Loucy (cell line): ENCODE data around the gene EZH2.

Source experiments
- H2AFZ ChIP-seq: fragments of 200-600 bp; sonication (generic); 2 replicates; pipeline ENCODE4 v1.6.0; 2016; ENCODE audit warnings: antibody characterized with exemption, mild to moderate bottlenecking, low read length, moderate library complexity
- H3F3A ChIP-seq: fragments of 200-600 bp; 2 replicates; pipeline ENCODE4 v1.6.0; 2016; ENCODE audit warnings: antibody characterized with exemption, low read depth, mild to moderate bottlenecking
- H3K27me3 ChIP-seq: fragments of 200-600 bp; sonication (generic); 2 replicates; pipeline ENCODE4 v1.6.1; 2014; ENCODE audit warnings: low read length, mild to moderate bottlenecking; ENCODE audit not compliant: insufficient read depth, poor library complexity, severe bottlenecking
- H3K36me3 ChIP-seq: fragments of 200-600 bp; sonication (generic); 2 replicates; pipeline ENCODE4 v1.6.1; 2016; ENCODE audit warnings: low read length; ENCODE audit not compliant: insufficient read depth
- H3K4me1 ChIP-seq: fragments of 200-600 bp; sonication (generic); 2 replicates; pipeline ENCODE4 v1.5.1; 2014; ENCODE audit warnings: low read length, mild to moderate bottlenecking; ENCODE audit not compliant: insufficient read depth, poor library complexity, severe bottlenecking
- H3K4me2 ChIP-seq: fragments of 200-600 bp; sonication (generic); 2 replicates; pipeline ENCODE4 v1.6.0; 2014; ENCODE audit warnings: antibody characterized with exemption, low read length, low read depth, mild to moderate bottlenecking; ENCODE audit not compliant: poor library complexity, severe bottlenecking
- H3K4me3 ChIP-seq: fragments of 200-600 bp; sonication (generic); 2 replicates; pipeline ENCODE4 v1.5.1; 2014; ENCODE audit warnings: low read length, mild to moderate bottlenecking, mixed read lengths; ENCODE audit not compliant: poor library complexity, severe bottlenecking
- H3K79me2 ChIP-seq: fragments of 200-600 bp; sonication (generic); 2 replicates; pipeline ENCODE4 v1.6.1; 2014; ENCODE audit warnings: low read length; ENCODE audit not compliant: insufficient read depth
- H3K9ac ChIP-seq: fragments of 200-600 bp; sonication (generic); 2 replicates; pipeline ENCODE4 v1.6.0; 2014; ENCODE audit warnings: mild to moderate bottlenecking, low read depth, low read length, moderate library complexity; ENCODE audit not compliant: poor library complexity, severe bottlenecking
- H3K9me2 ChIP-seq: fragments of 200-600 bp; sonication (generic); replicated peaks from 2 replicates; pipeline ENCODE4 v1.6.1; 2016; ENCODE audit warnings: low read depth, low read length, mixed read lengths
- H3K9me3 ChIP-seq: fragments of 200-600 bp; sonication (generic); 2 replicates; pipeline ENCODE4 v1.6.1; 2014; ENCODE audit warnings: mild to moderate bottlenecking, antibody characterized with exemption, low read length, low read depth; ENCODE audit not compliant: insufficient read depth
- H4K20me1 ChIP-seq: fragments of 200-600 bp; sonication (generic); 2 replicates; pipeline ENCODE4 v1.6.0; 2014; ENCODE audit warnings: antibody characterized with exemption, low read length, mild to moderate bottlenecking; ENCODE audit not compliant: insufficient read depth, poor library complexity, severe bottlenecking
- CTCF ChIP-seq: fragments of 200-600 bp; sonication (generic); conservative IDR thresholded peaks from 2 replicates; pipeline ENCODE4 v1.5.1; 2014; ENCODE audit warnings: mild to moderate bottlenecking, antibody characterized with exemption, low read length
- EZH2phosphoT487 ChIP-seq: fragments of 200-600 bp; IDR thresholded peaks from 2 replicates; pipeline ENCODE4 v1.6.1; 2018; ENCODE audit warnings: antibody characterized with exemption, mild to moderate bottlenecking, moderate library complexity, borderline replicate concordance

Gene EZH2

GRCh38 chr7:148847815-148848734 is 36.0 kb downstream of the EZH2 start:
- H3K27me3 ChIP-seq, result no peaks in the 10 kb centered on the region

GRCh38 chr7:148838905-148839304 is 45.2 kb downstream of the EZH2 start:
- Histone ChIP-seq H3K27me3 (no peaks in the 10 kb centered on the region), H3K9ac (no peak overlapping the region), H3K4me2 (peak overlapping the region; percentile 39), H2AFZ (no peak overlapping the region), H3K36me3 (no peaks in the 10 kb centered on the region), H3K4me3 (no peak overlapping the region), H3K9me2 (no peaks in the 10 kb centered on the region), H3F3A (no peaks in the 10 kb centered on the region), H4K20me1 (no peaks in the 10 kb centered on the region), H3K9me3 (no peaks in the 10 kb centered on the region), H3K4me1 (peaks cover 24% of the 10 kb centered on the region), H3K79me2 (no peaks in the 10 kb centered on the region)
- TF ChIP-seq CTCF, result no peak

More at GRCh38 chr7:148847815-148848734, 36.0 kb downstream of the EZH2 start:
- Histone ChIP-seq H4K20me1 (no peaks in the 10 kb centered on the region), H3K79me2 (no peaks in the 10 kb centered on the region), H3K9me2 (no peaks in the 10 kb centered on the region), H3K9me3 (no peaks in the 10 kb centered on the region), H3K9ac (no peak overlapping the region), H3F3A (no peaks in the 10 kb centered on the region), H2AFZ (no peak overlapping the region), H3K36me3 (no peaks in the 10 kb centered on the region), H3K4me2 (no peak overlapping the region), H3K4me1 (peaks cover 24% of the 10 kb centered on the region), H3K4me3 (no peak overlapping the region)
- no peak for TF ChIP-seq EZH2phosphoT487
- no peak for TF ChIP-seq CTCF

- no peaks in the 10 kb centered on the region for H3K79me2 ChIP-seq
- H3K4me1 ChIP-seq, result peaks cover 19% of the 10 kb centered on the region
- H3K36me3 ChIP-seq, result no peaks in the 10 kb centered on the region
- H3K9me3 ChIP-seq, result no peaks in the 10 kb centered on the region
- H3K27me3 ChIP-seq, result no peaks in the 10 kb centered on the region
- no peaks in the 10 kb centered on the region for H4K20me1 ChIP-seq
- TF ChIP-seq EZH2phosphoT487 (no peak), CTCF (no peak)
- H3K9me2 ChIP-seq, result no peaks in the 10 kb centered on the region
- no peak overlapping the region for H3K9ac ChIP-seq
- no peak overlapping the region for H2AFZ ChIP-seq
- H3F3A ChIP-seq, result no peaks in the 10 kb centered on the region
- no peak overlapping the region for H3K4me2 ChIP-seq
- no peak overlapping the region for H3K4me3 ChIP-seq
Observed at GRCh38 chr7:148835854-148836253, 48.2 kb downstream of the EZH2 start.
